KOPT-K1 (cell line): ENCODE results near the gene VGF.
"Not testable (repeated sequence)": the region's sequence is repeated elsewhere in the genome, so short reads cannot be mapped to it uniquely, and the experiment has no call there.

Source experiments
- H3K27ac ChIP-seq: fragments of 200-600 bp; sonication (generic); 2 replicates; pipeline ENCODE4 v1.5.1; 2016; ENCODE audit warnings: antibody characterized with exemption, mild to moderate bottlenecking, low read depth, low read length; ENCODE audit not compliant: poor library complexity, severe bottlenecking
- H3K36me3 ChIP-seq: fragments of 200-600 bp; sonication (generic); 2 replicates; pipeline ENCODE4 v1.5.1; 2017; ENCODE audit warnings: antibody characterized with exemption, mild to moderate bottlenecking, low read length, moderate library complexity; ENCODE audit not compliant: insufficient read depth
- H3K9me3 ChIP-seq: fragments of 200-600 bp; sonication (generic); 2 replicates; pipeline ENCODE4 v1.5.1; 2017; ENCODE audit warnings: antibody characterized with exemption, low read length, mild to moderate bottlenecking; ENCODE audit not compliant: insufficient read depth, poor library complexity, severe bottlenecking

Gene VGF

GRCh38 chr7:101123703-101124068 is 41.7 kb downstream of the VGF start:
- Histone ChIP-seq H3K9me3 (no peaks in the 10 kb centered on the region), H3K36me3 (no peaks in the 10 kb centered on the region), H3K27ac (no peak overlapping the region)

- Histone ChIP-seq H3K36me3 (no peaks in the 10 kb centered on the region), H3K27ac (no peak overlapping the region), H3K9me3 (no peaks in the 10 kb centered on the region)
Measured at GRCh38 chr7:101122933-101123702, 42.3 kb downstream of the VGF start.

- Histone ChIP-seq H3K36me3 (no peaks in the 10 kb centered on the region), H3K9me3 (no peaks in the 10 kb centered on the region), H3K27ac (no peak overlapping the region)
Measured at GRCh38 chr7:101121991-101122932, 43.1 kb downstream of the VGF start.

- not testable (repeated sequence) for H3K27ac ChIP-seq, H3K9me3 ChIP-seq, H3K36me3 ChIP-seq
Measured at GRCh38 chr7:101121631-101121990, 43.8 kb downstream of the VGF start.

- Histone ChIP-seq H3K27ac (no peak overlapping the region), H3K9me3 (no peaks in the 10 kb centered on the region), H3K36me3 (no peaks in the 10 kb centered on the region)
Measured at GRCh38 chr7:101120315-101120714, 45.1 kb downstream of the VGF start.

GRCh38 chr7:101119876-101120275 is 45.5 kb downstream of the VGF start:
- H3K27ac ChIP-seq = no peak overlapping the region
- H3K36me3 ChIP-seq = no peaks in the 10 kb centered on the region
- H3K9me3 ChIP-seq = no peaks in the 10 kb centered on the region

GRCh38 chr7:101118856-101119255 is 46.5 kb downstream of the VGF start:
- Histone ChIP-seq H3K36me3 (no peaks in the 10 kb centered on the region), H3K27ac (no peak overlapping the region), H3K9me3 (no peaks in the 10 kb centered on the region)

GRCh38 chr7:101116898-101117297 is 48.5 kb downstream of the VGF start:
- Histone ChIP-seq H3K36me3 (no peaks in the 10 kb centered on the region), H3K27ac (no peak overlapping the region), H3K9me3 (no peaks in the 10 kb centered on the region)

- Histone ChIP-seq H3K27ac (no peak overlapping the region), H3K9me3 (no peaks in the 10 kb centered on the region)
Measured at GRCh38 chr7:101115215-101115614, 50.2 kb downstream of the VGF start.

GRCh38 chr7:101114492-101114891 is 50.9 kb downstream of the VGF start:
- H3K36me3 ChIP-seq = no peaks in the 10 kb centered on the region
- H3K9me3 ChIP-seq = no peaks in the 10 kb centered on the region
- no peak overlapping the region for H3K27ac ChIP-seq

More at GRCh38 chr7:101115215-101115614, 50.2 kb downstream of the VGF start:
- no peaks in the 10 kb centered on the region for H3K36me3 ChIP-seq

GRCh38 chr7:101113836-101114235 is 51.5 kb downstream of the VGF start:
- Histone ChIP-seq H3K9me3 (no peaks in the 10 kb centered on the region), H3K36me3 (no peaks in the 10 kb centered on the region), H3K27ac (no peak overlapping the region)

GRCh38 chr7:101113140-101113539 is 52.2 kb downstream of the VGF start:
- H3K27ac ChIP-seq, H3K9me3 ChIP-seq, H3K36me3 ChIP-seq: not testable (repeated sequence)
